GM18505 (cell line): Measurements from ENCODE around the gene AXIN2.

Experiments used
- ATAC-seq: cut with Tn5 transposase; IDR thresholded peaks from one replicate; pipeline ENCODE4 v1.9.1; 2021; ENCODE audit not compliant: unreplicated experiment
- POLR2A ChIP-seq: IDR thresholded peaks from 4 replicates; pipeline ENCODE4 v1.6.1; 2011; ENCODE audit warnings: borderline replicate concordance; ENCODE audit not compliant: insufficient read depth, insufficient read length; ENCODE audit errors: extremely low read depth

Gene AXIN2

DNA sequence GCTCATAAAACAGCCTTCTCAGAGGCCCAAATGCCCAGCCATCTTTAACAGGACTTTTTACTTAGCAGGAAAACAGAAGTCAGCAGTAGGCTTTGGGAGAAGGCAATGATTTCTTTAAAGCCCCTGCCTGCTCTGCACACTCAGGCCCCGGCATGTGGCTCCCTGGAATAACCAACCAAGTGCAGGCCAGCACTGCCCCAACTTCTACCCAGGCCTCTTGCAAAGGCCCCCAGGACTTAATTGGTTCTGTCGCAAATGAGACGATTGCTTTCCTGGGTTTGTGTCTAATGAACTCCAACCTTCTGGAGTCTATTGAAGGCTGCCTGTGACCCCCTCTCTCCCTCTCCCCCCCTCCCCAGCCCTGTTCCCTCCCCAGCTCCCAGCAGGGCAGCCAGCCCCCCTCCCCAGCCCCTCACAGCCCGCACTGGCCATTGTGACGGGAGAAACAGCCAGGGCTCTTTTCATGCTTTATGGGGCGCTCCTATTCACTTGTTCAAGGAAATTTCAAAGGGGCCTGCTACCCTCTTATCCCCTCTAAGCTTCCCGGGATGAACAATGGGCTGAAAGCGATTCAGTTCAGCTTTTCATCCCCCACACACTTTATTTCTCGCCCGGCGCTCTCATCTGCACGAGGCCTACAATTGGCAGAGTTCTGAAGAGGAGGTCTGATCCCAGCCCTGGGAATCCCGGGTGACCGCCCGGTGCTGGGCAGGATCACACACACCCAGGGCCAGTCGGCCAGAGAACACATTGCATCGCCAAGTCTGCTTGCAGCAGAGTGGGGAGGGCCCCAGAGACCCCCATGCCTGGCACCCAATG, 15.5 kb downstream of the AXIN2 start:
- no peak for TF ChIP-seq POLR2A

DNA sequence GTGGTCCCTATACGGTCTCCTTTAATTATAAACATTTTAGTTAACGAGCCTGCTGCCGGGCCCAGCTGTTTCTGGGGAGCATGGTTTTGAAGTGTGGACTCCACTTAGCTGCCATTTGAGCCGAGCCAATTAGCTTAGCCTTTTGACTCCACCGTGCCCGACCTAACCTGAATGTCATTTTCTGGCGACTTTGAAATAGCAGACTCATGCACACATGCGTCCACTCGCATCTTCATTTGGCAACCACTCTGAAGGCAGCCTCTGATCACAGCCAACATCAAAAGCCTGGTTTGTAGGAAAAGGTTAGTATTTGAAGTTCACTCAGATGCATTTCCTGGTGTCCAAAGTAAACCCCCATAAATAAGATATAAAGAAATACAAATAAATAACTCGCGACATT, 16.8 kb downstream of the AXIN2 start:
- ATAC-seq: no peak
- no peak for TF ChIP-seq POLR2A

More for the DNA sequence above, 15.5 kb downstream of the AXIN2 start:
- ATAC-seq: no peak

DNA sequence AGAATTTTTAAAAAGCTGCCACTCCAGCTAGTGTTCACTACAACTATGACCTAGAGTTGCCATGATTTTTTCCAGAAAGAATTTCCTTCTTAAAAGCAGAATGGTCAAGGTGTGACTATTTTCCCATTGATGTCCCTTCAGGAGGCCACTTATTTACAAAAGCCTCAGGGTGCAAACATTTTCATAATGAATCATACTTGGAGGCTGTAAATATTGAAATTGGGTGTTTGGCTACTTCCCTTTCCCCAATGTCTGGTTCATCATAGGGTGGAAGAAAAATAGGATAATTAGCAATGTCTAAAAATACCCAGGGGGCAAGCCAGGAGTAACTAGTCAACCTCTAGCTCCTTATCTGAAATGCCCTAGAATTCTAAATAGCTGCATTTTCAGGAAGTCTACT, 18.8 kb downstream of the AXIN2 start:
- no peak for ATAC-seq
- no peak for TF ChIP-seq POLR2A

DNA sequence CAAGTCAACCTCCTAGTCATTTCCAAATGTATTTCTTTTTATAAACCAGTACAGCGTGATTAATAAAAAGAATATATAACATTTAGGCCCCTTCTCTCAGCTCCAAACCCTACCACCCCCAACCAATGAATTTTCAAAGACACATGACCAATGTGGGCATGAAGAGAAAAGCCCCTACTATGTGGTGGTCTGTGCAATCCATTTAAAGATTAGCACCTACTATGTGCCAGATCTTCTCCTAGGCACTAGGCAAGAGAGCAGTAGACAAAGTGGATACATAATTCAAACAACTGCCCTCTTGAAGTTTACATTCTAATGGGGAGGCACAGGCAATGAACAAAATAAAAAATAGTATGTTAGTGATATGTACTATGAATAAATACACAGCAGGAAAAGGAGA, 19.4 kb downstream of the AXIN2 start:
- TF ChIP-seq POLR2A: no peak
- ATAC-seq: no peak

DNA sequence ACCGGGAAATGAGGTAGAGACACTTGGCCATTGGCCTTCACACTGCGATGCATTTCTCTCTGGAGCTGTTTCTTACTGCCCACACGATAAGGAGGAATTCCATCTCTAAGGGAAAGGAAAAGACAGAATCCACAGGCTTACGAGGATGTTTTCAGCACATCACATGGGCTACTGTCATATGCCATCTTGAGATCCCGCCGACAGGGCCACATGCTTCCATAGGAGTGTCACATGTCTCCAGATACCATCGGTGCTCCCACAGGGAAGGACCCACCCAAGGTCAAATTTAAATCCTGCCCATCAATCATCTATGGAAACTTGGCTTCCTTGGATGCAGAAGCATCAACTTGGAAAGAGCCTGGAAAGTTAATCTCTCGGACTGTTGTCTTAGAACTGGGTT, 20.0 kb downstream of the AXIN2 start:
- TF ChIP-seq POLR2A: no peak
- no peak for ATAC-seq

DNA sequence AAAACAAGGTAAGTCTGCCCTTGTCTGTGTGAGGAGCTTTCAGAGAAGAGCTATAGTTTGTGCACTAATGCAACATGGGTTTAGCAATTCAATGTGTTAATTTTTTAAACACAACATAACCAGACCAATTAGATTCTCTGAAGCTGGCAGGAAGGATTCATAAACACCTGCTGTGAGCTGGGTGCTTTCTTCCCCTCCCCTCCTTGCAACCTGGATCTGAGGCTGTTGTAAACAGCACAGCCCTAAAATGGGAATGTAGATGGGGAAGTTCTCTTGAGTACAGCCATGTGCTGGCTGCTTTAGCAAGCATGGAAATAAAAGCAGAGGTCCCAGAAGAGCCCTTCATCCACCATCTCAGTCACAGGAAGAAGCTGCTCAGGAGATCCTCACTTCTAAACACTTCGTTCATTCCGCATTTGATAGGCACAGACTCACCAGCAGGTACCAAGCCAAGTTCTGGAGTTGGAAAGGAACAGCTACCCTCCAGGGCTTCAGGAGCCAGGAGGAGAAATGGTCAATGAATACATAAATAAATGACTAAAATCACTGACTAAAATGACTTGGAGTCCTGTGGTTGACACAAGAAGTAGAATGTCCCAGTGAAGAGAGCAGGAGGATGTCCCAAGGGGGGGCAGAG, 21.7 kb downstream of the AXIN2 start:
- ATAC-seq: no peak
- TF ChIP-seq POLR2A: no peak

DNA sequence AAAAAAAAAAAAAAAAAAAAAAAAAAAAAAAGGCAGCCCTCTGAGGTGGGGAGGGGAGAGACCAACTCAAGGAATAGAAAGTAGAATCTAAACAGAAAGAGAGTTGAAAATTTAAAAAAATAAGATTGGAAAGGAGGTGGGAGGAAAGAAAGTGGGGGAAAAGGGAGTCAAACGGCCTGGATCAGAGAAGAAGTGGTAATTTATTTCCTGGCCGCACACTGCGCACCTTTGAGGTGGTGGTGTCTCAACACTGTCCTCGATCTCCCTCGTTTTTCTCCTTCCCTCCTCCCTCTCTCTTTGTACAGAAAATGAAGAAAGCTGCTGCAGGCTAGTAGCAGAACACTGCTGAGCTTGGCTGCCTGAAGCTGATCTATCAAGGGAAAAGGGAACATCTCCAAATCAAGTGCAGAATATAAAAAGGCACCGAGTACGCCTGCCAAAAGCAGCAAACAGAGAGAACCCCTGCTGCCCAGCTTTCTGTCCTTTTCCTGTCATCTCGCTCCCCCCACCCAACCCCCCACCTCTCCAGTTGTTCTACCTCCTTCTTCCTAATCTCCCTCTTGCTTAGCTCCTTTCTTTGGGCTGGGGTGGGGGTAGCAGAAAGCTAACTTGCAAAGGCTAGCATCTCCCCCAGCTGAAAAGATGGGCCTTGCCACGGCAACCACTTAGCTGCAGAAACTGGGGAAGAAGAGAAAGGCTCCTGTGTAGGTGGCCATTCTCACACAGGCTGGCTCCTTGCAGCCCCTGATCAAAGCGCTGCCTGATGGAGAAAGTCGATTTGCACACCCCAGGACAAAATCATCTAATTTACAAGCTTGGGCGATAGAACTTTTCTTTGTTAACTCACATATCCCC, 22.5 kb downstream of the AXIN2 start:
- no peak for TF ChIP-seq POLR2A
- no peak for ATAC-seq

DNA sequence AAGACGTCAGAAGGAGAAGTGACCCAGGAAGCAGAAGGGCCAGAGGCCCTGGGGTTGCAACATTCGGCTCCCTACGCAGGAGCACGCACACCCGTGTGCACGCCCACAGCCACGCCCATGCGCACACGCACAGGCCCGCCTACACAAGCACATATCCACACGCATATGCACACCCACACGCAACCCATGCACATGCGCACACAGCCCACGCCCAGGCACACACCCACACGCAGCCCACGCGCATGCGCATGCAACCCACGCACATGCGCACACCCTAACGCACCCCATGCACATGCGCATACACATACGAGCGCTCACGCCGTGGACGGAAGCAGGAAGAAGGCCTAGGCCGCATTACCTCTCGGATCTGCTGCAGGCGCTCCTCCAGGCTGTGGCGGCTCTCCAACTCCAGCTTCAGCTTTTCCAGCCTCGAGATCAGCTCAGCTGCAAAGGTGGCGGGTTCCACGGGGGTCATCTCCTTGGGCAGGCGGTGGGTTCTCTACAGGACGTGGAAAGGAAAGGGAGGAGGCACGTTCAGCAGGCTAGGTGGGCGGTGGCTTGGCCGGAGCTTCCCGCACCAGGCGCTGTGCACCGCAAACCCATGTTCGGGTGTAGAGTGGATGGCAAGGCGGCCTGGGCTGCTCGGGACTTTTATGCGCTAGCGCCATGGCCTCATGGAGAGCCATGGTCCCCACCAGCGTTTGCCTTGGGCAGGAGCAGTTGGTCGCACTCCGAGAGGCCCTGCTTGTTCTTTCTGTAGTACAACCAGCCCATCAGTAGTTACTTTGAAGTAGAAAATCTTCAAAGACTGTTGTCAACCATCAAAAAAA, 23.4 kb downstream of the AXIN2 start:
- TF ChIP-seq POLR2A: no peak

DNA sequence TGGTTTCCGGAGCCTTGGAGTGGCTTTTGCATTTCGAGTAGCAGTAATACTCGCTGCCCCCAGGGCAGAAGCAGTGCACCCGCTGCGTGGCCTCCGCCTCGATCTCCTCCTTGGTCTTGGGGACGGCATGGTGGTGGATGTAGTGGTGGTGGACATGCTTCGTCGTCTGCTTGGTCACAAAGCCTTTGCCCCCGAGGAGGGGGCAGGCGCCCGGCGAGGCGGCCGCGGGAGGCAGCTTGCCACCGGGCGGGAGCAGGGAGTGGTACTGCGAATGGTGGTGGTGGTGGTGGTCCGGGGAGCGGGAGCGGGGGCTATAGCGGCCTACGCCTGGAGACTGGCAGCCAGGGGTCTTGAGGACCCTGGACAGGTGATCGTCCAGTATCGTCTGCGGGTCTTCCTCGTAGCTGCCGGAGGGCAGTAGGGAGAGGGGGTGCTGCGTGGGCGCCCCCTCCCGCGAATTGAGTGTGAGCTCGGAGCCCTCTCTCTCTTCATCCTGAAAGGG, 24.1 kb downstream of the AXIN2 start:
- no peak for ATAC-seq
- no peak for TF ChIP-seq POLR2A

More for the DNA sequence above, 23.4 kb downstream of the AXIN2 start:
- no peak for ATAC-seq

DNA sequence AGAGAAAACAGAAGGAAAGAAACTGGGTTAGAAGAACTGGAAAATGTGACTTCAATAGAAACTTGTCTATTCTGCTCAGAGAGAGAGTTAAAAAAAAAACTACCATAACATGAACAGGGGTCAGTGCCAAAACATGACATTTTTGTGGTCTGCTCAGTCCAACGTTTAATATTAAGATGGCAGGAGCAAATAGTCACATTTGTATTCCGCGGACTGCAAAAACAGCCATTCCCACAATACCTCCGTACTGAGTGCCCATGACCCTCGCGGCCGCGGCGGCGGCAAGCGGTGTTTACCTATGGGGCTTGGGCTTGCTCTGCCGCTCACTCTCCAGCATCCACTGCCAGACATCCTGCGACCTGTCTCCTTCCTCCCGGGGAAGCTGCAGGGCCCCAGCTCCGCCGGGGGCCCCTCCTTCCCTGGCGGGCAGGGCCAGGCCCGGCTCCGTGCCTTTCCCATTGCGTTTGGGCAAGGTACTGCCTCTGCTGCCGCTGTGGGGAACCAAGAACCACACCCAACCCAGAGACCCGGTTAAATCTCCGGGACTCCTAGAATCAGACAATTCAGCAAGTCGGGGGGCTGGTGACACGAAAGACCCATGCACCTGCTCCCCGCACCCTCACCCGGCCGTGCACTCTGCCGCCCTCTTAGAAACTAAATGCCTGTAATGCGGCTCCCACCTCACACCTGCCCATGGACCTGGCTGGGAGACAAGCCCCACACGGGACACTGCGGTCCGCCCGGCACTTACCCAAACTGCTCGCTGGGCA, 24.7 kb downstream of the AXIN2 start:
- ATAC-seq: no peak
- TF ChIP-seq POLR2A: no peak

DNA sequence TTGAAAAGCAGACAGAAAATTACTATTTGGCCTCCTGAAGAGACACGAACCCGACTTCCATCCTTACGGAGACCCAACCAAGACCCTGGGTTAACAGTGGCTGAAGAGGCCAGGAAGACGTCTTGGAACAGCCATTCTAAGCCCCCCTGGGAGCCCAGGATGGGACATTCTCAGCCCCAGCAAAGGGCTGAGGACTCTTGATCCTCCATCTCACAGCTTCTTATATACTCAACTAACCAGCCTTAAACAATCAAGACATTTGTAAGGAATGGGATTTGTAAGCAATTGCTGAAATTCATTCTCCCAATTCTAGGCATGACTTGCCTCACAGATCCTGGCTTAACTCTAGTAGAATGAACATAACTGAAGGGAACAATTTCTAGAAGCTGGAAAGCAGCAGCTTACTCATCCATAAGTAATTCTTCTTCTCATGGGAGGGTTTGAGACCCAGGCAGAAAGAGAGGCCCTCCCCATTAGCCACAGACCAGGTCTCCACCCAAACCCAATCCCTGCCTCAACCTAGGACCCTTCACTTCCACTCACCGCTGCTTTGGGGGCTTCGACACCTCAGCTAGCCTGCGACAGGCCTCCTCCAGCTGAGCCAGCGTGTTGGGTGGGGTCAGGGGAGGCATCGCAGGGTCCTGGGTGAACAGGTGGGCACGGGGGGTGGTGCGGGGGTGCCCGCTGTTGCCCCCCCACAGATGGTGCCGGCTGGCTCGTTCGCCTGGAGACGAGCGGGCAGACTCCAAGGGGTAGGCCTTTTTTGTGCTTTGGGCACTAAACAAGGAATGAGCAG, 25.5 kb downstream of the AXIN2 start:
- no peak for ATAC-seq
- no peak for TF ChIP-seq POLR2A
